Umbilical cord (tissue), 2 donors: ENCODE measurements around the gene MRPL52. TPM values are rescaled to one million over a fixed set of nuclear protein-coding genes. Genes with fewer than 3 reads are reported as not detected.
"Not testable (repeated sequence)": the region's sequence is repeated elsewhere in the genome, so short reads cannot be mapped to it uniquely, and the experiment has no call there.

Experiments used
- DNase-seq: peaks from one replicate; pipeline ENCODE4 v3.0.0-alpha.2; 2015; ENCODE audit warnings: low spot score
- total RNA-seq: library from RNA; depleted of rRNA; stranded (reverse); fragments of >200 nt; gene quantifications from one replicate; pipeline ENCODE4 v1.2.3, GENCODE V29; 2014; ENCODE audit warnings: low replicate concordance; ENCODE audit not compliant: insufficient read depth

The MRPL52 gene
- total RNA-seq, 1 donor from 2014 or later: 22.4 TPM

DNA sequence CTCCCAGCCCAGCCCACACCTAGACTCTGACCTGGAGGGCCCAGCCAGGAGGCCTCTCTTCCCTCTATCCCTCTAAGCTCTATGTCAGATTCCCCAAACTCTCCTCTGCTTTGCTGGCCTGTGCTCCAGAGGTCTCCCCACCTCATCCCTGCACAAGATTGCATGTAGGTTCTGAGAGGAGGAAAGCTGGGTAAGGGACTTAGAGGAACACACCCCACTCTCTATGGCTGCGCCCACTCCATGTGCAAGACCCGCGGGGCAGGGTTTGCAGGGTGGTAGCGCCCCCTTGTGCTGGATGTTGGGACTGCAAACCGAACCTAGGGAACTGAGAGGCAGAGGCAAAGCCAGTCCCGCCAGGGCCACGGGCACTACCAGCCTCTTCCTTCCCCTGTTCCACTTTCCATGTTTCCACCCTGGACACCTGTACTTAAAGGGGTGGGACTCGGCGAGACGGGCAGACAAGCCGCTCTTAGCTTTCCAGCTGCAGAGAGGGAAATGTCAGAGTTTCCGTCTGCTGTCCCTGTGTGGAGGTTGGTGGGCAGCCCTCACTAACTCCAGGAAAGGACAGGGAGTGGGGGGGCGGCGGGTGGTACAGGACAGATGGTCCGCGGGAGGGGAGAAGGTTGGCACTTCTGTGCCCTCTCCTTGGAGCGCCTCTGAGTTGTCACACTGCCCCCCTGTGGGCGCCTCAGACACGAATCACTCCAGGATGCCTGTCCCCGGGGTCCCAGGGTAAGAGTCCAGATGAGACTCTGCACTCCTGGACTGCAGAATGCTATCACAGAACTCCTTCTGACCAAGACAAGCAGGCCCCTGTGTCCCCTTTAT is 23.5 kb downstream of the MRPL52 start:
- DNase-seq: peak; percentile 93

DNA sequence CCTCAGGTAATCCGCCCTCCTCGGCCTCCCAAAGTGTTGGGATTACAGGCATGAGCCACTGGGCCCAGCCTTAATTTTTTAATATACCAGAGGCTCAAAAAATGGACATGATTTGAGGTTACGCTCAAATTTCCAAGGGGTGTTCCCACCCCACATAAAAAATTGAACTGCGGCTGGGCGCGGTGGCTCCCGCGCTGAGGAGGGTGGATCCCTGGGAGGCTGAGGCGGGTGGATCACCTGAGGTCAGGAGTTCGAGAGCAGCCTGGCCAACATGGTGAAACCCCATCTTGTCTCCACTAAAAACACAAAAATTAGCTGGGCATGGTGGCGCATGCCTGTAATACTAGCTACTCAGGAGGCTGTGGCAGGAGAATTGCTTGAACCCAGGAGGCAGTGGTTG is 24.6 kb downstream of the MRPL52 start:
- DNase-seq: not testable (repeated sequence)

DNA sequence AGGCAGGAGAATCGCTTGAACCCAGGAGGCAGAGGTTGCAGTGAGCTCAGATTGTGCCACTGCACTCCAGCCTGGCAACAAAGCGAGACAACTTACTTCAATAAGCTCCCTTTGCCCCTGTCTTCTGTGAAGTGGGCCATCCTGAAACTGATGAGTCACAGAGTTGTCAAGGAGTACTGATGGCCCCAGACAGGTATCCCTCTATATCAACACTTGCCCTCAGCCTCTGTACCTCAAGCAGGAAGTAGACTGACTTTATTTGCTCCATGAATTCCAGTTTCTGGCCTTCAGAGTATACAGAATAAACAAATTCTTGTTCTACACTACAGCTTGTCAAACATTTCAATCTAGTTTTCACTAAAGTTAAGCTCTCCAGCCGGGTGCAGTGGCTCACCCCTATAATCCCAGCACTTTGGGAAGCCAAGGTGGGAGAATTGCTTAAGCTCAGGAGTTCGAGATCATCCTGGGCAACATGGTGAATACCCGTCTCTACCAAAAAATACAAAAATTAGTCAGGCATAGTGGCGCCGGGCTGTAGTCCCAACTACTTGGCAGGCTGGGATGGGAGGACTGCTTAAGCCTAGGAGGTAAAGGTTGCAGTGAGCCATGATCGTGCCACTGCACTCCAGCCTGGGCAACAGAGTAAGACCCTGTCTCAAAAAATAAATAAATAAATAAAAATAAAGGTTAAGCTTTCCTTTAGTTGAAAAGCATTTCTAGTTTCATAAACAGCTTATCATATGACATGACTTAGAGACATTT is 25.5 kb downstream of the MRPL52 start:
- no peak for DNase-seq

DNA sequence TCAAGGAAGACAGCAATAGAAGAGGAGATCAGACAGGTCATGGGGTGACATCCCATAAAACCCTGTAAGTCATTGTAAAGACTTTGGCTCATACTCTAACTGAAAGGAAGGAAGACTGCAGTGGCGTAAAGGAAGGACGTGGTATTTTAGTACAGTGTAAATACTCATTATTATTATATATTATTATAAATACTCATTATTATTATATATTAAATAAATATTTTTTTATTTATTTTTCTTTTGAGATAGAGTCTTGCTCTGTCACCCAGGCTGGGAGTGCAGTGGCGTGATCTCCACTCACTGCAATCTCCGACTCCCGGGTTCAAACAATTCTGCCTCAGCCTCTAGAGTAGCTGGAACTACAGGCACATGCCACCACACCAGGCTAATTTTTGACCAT is 26.7 kb downstream of the MRPL52 start:
- no peak for DNase-seq

DNA sequence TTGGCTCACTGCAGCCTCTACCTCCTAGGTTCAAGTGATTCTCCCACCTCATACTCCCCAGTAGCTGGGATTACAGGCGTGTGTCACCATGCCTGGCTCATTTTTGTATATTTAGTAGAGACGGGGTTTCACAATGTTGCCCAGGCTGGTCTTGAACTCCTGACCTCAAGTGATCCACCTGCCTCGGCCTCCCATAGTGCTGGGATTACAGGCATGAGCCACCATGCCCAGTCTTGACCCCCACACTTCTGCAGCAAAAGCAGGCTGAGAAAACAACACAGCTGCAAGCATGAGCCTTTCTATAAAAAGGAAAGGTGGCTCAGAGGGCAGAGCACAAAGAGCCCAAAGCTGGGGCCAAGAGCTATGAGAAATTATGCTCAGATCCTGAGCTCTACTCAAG is 30.7 kb downstream of the MRPL52 start:
- not testable (repeated sequence) for DNase-seq

DNA sequence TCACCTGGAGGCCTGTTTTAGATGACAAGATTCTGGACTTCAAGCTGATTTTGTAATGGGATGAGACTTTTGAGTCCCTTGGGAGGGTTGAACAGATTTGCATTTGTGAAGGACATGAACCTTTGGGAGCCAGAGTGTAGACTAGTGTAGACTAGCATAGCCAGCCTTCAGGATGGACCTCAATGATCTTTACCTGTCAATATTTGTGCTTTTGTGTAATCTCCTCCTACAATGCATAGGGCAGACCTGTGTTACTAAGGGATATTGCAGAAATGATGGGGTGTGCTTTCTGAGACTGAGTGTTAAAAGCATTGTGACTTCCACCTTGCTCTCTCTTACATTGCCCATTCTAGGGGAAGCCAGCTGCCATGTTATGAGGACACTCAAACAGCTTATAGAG is 32.0 kb downstream of the MRPL52 start:
- no peak for DNase-seq

DNA sequence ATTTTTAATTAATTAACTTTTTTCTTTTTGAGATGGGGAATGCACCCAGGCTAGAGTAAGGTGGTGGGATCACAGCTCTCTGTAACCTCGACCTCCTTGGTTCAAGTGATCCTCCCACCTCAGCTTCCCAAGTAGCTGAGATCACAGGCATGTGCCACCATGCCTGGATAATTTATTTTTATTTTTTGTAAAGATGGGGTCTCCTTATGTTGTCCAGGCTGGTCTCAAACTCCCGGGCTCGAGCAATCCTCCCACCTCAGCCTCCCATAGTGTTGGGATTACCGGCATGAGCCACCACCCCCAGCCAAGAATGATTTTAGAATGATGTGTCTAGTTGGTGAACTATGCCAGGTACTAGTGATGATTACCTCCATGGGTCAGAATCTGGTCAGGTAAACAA is 35.3 kb downstream of the MRPL52 start:
- DNase-seq: no peak

DNA sequence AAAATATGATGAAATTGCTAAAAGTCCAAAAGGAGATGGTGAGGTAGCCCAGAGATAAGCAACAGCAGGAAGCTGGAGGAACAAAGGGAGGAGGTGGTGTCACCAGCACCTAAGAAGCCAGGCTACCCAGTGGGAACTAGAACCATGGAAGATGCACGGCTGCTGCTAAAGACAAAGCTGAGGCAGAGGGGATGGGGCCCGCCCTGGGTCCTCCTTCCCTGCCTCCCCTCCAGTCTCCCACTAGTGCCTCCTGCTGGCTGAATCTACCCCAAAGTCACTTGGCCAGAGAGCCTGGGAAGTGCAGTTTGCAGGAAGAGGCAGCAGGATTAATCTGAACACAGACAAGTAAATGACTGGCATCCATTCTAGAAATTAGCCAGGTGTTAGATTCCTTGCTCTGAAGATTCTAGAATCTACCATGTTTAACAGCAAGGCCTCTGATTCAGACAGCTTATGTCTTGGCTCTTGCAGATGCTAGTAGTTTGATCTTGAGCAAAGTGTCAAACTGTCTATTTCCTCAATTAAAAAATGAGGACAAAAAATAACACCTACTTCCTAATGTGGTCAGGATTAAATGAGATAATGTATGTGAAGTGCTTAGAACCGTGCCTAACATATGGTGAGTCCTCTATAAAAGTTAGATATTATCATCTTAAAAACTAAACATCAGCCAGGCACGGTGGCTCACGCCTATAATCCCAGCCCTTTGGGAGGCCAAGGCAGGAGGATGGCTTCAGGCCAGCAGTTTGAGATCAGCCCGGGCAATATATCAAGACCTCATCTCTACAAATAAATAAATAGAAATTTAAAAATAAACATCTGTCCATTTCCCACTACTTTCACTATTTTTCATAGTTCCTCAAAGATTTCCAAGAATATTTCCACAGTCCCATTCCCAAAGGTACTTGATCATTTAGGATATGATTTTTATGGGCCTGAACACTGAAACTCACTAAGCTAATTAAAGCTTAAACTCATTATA is 36.0 kb downstream of the MRPL52 start:
- DNase-seq: no peak

DNA sequence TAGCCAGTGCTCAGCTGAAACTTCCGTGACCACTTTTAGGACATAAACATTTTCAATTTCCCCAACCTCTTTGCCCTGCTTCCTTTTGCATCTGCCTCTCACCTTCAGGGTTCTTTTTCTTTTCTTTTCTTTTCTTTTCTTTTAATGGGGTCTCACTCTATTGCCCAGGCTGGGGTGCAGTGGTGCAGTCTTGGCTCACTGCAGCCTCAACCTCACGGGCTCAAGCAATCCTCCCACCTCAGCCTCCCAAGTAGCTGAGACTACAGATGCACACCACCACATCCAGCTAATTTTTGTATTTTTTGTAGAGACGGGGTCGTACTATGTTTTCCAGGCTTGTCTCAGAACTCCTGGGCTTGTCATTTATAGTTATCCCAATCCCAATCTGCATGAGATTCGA is 37.2 kb downstream of the MRPL52 start:
- DNase-seq: no peak

DNA sequence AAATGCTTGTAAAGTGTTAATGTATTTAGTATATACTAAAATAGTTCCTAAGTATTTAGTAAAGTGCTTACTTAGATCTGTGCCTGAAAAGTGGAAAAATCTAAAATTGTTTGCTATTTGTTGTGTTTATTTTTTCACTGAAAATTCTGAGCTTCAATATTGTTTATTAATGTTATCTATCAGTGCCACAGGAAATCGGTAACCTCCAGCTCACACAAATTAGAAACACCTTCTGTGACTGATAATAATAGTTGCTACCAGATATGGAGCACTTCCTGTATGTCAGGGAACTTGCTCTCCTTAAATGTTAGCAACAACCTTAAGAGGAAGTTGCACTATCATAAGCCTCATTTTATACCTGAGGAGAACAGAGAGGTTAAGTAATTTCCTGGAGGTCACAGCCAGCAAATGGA is 41.1 kb downstream of the MRPL52 start:
- DNase-seq: no peak

DNA sequence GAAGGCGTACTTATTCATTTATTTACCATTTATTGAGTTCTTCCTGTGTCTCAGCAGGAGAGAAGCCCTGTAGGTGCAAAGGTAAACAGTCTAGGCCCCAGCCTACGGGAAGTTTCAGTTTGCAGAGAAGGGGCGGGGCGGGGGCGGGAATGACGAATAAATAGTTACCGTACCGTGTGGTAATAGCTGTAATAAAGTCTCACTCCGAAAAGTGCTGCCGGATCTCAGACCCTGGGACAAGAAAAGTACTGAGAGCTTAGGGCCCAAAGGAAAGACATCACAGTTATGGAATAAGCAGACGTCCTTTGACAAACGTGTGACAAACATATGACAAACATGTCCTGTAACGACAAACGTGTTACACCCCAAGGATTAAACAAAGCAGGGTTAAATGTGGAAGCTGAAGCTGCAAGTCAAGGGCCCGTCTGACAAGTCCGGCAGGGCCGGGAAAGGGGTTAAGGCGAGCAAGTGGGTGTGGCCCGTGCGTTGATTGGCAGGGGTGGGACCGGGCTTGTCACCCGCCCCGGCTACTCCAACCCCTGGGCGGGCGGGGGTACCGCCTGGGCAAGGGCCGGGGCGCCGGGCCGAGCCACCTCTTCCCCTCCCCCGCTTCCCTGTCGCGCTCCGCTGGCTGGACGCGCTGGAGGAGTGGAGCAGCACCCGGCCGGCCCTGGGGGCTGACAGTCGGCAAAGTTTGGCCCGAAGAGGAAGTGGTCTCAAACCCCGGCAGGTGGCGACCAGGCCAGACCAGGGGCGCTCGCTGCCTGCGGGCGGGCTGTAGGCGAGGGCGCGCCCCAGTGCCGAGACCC is 41.7 kb downstream of the MRPL52 start, which contains the start of gene LRP10:
Gene LRP10 (plus strand): TSS at position 517 of the 809 bp plus-strand sequence. CDS start 564 bp downstream, outside the sequence.
- peak; percentile 97 for DNase-seq

DNA sequence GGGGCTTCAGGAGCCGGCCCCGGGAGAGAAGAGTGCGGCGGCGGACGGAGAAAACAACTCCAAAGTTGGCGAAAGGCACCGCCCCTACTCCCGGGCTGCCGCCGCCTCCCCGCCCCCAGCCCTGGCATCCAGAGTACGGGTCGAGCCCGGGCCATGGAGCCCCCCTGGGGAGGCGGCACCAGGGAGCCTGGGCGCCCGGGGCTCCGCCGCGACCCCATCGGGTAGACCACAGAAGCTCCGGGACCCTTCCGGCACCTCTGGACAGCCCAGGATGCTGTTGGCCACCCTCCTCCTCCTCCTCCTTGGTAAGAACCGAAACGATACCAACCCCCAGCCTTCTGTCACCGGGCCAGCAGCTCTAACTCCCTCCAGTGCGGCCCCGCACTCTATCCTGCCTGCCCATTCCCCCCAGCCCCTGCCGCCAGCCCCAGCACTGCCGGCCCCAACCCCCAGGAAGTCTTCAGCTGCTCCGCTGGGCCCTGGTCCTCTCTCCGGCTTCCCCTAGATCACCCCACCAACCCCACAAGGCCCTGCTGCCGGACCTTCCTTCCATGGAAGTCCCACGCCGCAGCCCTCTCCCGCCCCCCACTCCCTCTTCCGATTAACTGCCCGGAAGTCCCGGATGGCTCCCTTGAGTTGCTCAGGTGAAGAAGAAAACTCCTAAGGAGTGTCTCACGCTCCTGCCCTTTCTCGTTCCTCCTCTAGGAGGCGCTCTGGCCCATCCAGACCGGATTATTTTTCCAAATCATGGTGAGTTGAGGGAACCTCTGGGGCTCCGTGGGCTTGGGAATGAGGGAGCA is 42.5 kb downstream of the MRPL52 start:
- peak; percentile 91 for DNase-seq

DNA sequence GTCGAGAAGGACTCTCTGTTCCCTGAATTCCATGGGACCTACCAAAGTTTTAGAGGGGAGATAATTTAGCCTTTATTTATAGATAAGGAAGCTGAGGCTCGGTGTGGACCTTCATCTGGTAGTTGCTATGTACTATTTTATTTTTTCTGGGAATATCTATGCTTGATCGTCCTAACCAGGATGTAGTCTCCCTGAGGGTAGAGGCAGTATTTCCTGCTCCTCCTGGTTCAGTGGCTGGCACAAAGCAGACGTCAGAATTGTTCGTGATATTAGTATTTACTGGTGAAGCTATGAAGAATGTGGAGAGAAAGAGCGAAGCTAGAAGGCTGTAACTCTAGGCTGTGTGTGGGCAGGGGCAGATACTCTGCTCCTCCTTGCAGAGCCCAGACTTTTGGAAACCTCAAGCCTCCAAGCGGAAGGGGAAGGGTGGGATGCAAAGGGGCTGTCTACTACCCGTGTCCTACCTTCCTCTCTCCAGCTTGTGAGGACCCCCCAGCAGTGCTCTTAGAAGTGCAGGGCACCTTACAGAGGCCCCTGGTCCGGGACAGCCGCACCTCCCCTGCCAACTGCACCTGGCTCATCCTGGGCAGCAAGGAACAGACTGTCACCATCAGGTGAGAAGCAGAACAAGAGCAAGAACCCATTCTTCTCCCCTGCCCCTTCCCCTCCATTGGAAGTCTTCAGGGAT is 43.3 kb downstream of the MRPL52 start:
- no peak for DNase-seq

DNA sequence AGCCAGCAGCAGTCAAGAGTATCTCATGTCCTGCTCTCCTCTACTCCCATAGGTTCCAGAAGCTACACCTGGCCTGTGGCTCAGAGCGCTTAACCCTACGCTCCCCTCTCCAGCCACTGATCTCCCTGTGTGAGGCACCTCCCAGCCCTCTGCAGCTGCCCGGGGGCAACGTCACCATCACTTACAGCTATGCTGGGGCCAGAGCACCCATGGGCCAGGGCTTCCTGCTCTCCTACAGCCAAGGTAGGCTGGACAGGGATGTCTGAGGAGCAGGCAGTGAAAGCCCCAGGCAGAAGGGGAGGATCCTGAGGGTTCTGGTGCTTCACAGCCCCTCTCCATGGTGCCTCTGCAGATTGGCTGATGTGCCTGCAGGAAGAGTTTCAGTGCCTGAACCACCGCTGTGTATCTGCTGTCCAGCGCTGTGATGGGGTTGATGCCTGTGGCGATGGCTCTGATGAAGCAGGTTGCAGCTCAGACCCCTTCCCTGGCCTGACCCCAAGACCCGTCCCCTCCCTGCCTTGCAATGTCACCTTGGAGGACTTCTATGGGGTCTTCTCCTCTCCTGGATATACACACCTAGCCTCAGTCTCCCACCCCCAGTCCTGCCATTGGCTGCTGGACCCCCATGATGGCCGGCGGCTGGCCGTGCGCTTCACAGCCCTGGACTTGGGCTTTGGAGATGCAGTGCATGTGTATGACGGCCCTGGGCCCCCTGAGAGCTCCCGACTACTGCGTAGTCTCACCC is 45.5 kb downstream of the MRPL52 start:
- no peak for DNase-seq

DNA sequence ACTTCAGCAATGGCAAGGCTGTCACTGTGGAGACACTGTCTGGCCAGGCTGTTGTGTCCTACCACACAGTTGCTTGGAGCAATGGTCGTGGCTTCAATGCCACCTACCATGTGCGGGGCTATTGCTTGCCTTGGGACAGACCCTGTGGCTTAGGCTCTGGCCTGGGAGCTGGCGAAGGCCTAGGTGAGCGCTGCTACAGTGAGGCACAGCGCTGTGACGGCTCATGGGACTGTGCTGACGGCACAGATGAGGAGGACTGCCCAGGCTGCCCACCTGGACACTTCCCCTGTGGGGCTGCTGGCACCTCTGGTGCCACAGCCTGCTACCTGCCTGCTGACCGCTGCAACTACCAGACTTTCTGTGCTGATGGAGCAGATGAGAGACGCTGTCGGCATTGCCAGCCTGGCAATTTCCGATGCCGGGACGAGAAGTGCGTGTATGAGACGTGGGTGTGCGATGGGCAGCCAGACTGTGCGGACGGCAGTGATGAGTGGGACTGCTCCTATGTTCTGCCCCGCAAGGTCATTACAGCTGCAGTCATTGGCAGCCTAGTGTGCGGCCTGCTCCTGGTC is 46.1 kb downstream of the MRPL52 start:
- no peak for DNase-seq

DNA sequence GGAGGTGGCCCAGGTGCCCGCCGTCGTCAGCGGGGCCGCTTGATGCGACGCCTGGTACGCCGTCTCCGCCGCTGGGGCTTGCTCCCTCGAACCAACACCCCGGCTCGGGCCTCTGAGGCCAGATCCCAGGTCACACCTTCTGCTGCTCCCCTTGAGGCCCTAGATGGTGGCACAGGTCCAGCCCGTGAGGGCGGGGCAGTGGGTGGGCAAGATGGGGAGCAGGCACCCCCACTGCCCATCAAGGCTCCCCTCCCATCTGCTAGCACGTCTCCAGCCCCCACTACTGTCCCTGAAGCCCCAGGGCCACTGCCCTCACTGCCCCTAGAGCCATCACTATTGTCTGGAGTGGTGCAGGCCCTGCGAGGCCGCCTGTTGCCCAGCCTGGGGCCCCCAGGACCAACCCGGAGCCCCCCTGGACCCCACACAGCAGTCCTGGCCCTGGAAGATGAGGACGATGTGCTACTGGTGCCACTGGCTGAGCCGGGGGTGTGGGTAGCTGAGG is 47.4 kb downstream of the MRPL52 start:
- no peak for DNase-seq

DNA sequence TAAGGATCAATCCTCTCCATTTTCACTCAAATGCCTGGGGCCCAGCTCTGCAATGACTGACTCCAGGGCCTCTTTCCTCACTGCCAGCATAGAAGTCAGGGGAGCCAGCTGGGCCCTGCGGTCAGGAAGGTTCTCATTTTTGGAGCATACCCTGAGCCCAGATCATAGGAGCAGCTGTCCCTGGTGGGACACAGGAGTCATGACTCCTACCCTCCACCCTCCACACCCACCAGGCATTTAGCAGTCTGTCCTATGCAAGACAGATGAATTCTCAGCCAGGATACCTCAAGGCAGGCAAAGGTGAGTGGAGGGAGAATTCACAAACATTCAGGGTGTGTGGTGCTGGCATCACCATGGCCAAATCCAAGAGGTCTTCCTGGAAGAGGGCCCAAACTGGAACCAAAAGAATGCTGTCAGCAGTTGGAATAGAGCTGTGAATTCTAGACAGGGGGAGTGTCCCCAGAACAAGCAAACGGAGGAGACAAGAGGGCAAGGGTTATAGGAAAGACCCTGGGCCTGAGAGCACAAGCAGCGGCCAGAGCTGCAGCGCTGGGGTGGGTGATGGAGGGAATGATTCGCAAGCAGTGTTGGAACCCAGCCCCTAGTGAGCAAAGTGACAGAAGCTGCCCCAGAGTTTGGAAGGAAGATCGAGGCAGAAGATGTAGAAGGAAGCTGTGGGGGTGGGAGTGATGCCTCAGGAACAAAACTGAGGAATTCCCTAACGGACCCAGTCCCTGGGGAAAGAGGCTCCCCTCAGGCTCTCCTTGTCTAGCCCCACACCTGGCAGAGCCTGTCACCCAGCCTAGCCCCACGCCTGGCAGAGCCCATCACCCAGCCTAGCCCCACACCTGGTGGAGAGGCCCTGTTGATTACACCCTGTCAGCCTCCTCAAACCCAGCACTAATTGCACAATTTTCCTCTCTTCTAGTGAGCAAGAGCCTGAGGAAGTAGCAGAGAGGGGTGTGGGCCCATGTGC is 48.9 kb downstream of the MRPL52 start:
- no peak for DNase-seq
